Nephron progenitor cell (in vitro differentiated cells): ENCODE data around the gene DEDD.

ENCODE experiments used
- DNase-seq: peaks from one replicate; pipeline ENCODE4 v3.0.0; 2021
- H3K27ac Mint-ChIP-seq: 2 replicates; pipeline ENCODE4 v1.8.0; 2021; ENCODE audit warnings: mild to moderate bottlenecking, moderate library complexity, mixed read lengths
- H3K27me3 Mint-ChIP-seq: 2 replicates; pipeline ENCODE4 v1.8.0; 2021; ENCODE audit warnings: mild to moderate bottlenecking, low read depth, mixed read lengths; ENCODE audit not compliant: poor library complexity
- H3K36me3 Mint-ChIP-seq: 2 replicates; pipeline ENCODE4 v1.8.0; 2021; ENCODE audit warnings: low read depth, mixed read lengths
- H3K4me1 Mint-ChIP-seq: 2 replicates; pipeline ENCODE4 v1.8.0; 2021; ENCODE audit warnings: mixed read lengths
- H3K4me3 Mint-ChIP-seq: 2 replicates; pipeline ENCODE4 v1.8.0; 2021; ENCODE audit warnings: mild to moderate bottlenecking, moderate library complexity, mixed read lengths
- H3K9me3 Mint-ChIP-seq: 2 replicates; pipeline ENCODE4 v1.8.0; 2021; ENCODE audit warnings: mild to moderate bottlenecking, moderate library complexity, mixed read lengths
- CTCF ChIP-seq: fragments of 200-600 bp; sonication (generic); IDR thresholded peaks from 2 replicates; pipeline ENCODE4 v1.5.0; 2021; ENCODE audit warnings: antibody characterized with exemption

The DEDD gene

GRCh38 chr1:161111527-161111926 is 20.9 kb downstream of the DEDD start:
- no peak for TF ChIP-seq CTCF
- Mint-ChIP-seq H3K27me3 (no peaks in the 10 kb centered on the region), H3K27ac (no peak overlapping the region), H3K4me1 (peaks cover 17% of the 10 kb centered on the region), H3K4me3 (no peak overlapping the region), H3K9me3 (no peaks in the 10 kb centered on the region), H3K36me3 (peaks cover 20% of the 10 kb centered on the region)
- no peak for DNase-seq

GRCh38 chr1:161111117-161111516 is 21.4 kb downstream of the DEDD start:
- Mint-ChIP-seq H3K4me1 (peaks cover 13% of the 10 kb centered on the region), H3K27me3 (no peaks in the 10 kb centered on the region), H3K9me3 (no peaks in the 10 kb centered on the region), H3K4me3 (no peak overlapping the region), H3K36me3 (peaks cover 24% of the 10 kb centered on the region), H3K27ac (no peak overlapping the region)
- no peak for TF ChIP-seq CTCF
- DNase-seq: no peak

- Mint-ChIP-seq H3K4me1 (no peaks in the 10 kb centered on the region), H3K4me3 (no peak overlapping the region), H3K27me3 (no peaks in the 10 kb centered on the region), H3K9me3 (no peaks in the 10 kb centered on the region), H3K36me3 (peaks cover 37% of the 10 kb centered on the region), H3K27ac (no peak overlapping the region)
- no peak for DNase-seq
- TF ChIP-seq CTCF: no peak
Measured at GRCh38 chr1:161106431-161106830, 26.0 kb downstream of the DEDD start.

- Mint-ChIP-seq H3K27ac (no peak overlapping the region), H3K4me1 (peaks cover 21% of the 10 kb centered on the region), H3K4me3 (no peak overlapping the region), H3K9me3 (no peaks in the 10 kb centered on the region), H3K27me3 (peaks cover 12% of the 10 kb centered on the region), H3K36me3 (peaks cover 25% of the 10 kb centered on the region)
- no peak for TF ChIP-seq CTCF
- DNase-seq: no peak
Measured at GRCh38 chr1:161100556-161100955, 31.9 kb downstream of the DEDD start.

GRCh38 chr1:161099090-161099802 is 33.2 kb downstream of the DEDD start:
- DNase-seq: no peak
- no peaks in the 10 kb centered on the region for H3K9me3 Mint-ChIP-seq
- peak overlapping the region; percentile 91 for H3K4me3 Mint-ChIP-seq
- H3K27me3 Mint-ChIP-seq: peaks cover 16% of the 10 kb centered on the region
- peak overlapping the region; percentile 2 for H3K27ac Mint-ChIP-seq
- TF ChIP-seq CTCF: no peak
- H3K4me1 Mint-ChIP-seq: peaks cover 21% of the 10 kb centered on the region
- peaks cover 24% of the 10 kb centered on the region for H3K36me3 Mint-ChIP-seq
